KOPT-K1 (cell line): Measurements from ENCODE around the gene CSHL1.
"Not testable (repeated sequence)": the region's sequence is repeated elsewhere in the genome, so short reads cannot be mapped to it uniquely, and the experiment has no call there.

Experiments
- H3K27ac ChIP-seq: fragments of 200-600 bp; sonication (generic); 2 replicates; pipeline ENCODE4 v1.5.1; 2016; ENCODE audit warnings: antibody characterized with exemption, mild to moderate bottlenecking, low read depth, low read length; ENCODE audit not compliant: poor library complexity, severe bottlenecking
- H3K36me3 ChIP-seq: fragments of 200-600 bp; sonication (generic); 2 replicates; pipeline ENCODE4 v1.5.1; 2017; ENCODE audit warnings: antibody characterized with exemption, mild to moderate bottlenecking, low read length, moderate library complexity; ENCODE audit not compliant: insufficient read depth
- H3K9me3 ChIP-seq: fragments of 200-600 bp; sonication (generic); 2 replicates; pipeline ENCODE4 v1.5.1; 2017; ENCODE audit warnings: antibody characterized with exemption, low read length, mild to moderate bottlenecking; ENCODE audit not compliant: insufficient read depth, poor library complexity, severe bottlenecking

Gene CSHL1

GRCh38 chr17:63917206-63917605 lies 6.1 kb upstream of the CSHL1 start:
- not testable (repeated sequence) for H3K27ac ChIP-seq, H3K36me3 ChIP-seq, H3K9me3 ChIP-seq

- H3K27ac ChIP-seq = no peak overlapping the region
Measured at GRCh38 chr17:63916566-63917185, 5.6 kb upstream of the CSHL1 start.

DNA sequence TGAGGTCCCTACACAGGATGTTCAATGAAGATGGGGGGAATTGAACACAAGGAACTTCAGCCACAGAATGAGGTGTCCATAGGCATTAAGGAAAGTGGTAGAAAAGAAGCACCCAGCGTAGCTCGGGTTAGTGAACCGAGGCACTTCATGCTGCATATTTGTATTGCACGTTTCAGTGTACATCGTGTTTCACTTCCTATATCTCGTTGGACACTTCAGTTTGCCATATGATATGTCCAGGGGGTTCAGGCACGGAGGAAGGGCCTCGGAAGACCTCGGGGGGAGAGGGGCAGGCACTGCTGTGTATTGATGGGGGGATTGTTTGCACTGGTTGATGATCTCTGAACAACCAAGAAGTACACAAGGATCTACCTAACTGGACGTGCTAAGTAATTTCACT lies 4.7 kb upstream of the CSHL1 start:
- not testable (repeated sequence) for H3K36me3 ChIP-seq, H3K27ac ChIP-seq, H3K9me3 ChIP-seq

More at GRCh38 chr17:63916566-63917185, 5.6 kb upstream of the CSHL1 start:
- Histone ChIP-seq H3K9me3 (no peaks in the 10 kb centered on the region), H3K36me3 (no peaks in the 10 kb centered on the region)

DNA sequence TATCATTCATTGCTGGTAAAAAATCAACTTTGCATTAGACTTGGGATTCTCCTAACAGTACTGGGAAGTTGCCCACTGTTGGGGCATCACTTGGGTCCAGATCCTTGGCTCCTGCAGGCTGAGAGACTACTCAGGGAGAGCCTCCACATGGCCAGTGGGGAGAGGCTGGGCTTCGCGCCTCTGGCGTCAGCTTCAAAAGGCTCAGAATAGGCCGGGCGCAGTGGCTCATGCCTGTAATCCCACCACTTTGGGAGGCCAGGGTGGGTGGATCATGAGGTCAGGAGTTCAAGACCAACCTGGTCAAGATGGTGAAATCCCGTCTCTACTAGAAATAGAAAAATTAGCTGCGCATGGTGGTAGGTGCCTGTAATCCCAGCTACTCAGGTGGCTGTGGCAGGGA lies 3.4 kb upstream of the CSHL1 start:
- no peaks in the 10 kb centered on the region for H3K9me3 ChIP-seq
- no peaks in the 10 kb centered on the region for H3K36me3 ChIP-seq
- H3K27ac ChIP-seq = no peak overlapping the region

GRCh38 chr17:63911657-63912100 lies 621 bp upstream of the CSHL1 start:
- Histone ChIP-seq H3K9me3 (no peaks in the 10 kb centered on the region), H3K36me3 (no peaks in the 10 kb centered on the region), H3K27ac (no peak overlapping the region)

- no peaks in the 10 kb centered on the region for H3K36me3 ChIP-seq
- H3K9me3 ChIP-seq = no peaks in the 10 kb centered on the region
- H3K27ac ChIP-seq = no peak overlapping the region
Measured at GRCh38 chr17:63910096-63910495, 962 bp downstream of the CSHL1 start.

GRCh38 chr17:63909586-63909985 lies 1.5 kb downstream of the CSHL1 start:
- not testable (repeated sequence) for H3K9me3 ChIP-seq, H3K27ac ChIP-seq, H3K36me3 ChIP-seq

- H3K27ac ChIP-seq, H3K9me3 ChIP-seq, H3K36me3 ChIP-seq: not testable (repeated sequence)
Measured at GRCh38 chr17:63907161-63907778, 3.8 kb downstream of the CSHL1 start.

DNA sequence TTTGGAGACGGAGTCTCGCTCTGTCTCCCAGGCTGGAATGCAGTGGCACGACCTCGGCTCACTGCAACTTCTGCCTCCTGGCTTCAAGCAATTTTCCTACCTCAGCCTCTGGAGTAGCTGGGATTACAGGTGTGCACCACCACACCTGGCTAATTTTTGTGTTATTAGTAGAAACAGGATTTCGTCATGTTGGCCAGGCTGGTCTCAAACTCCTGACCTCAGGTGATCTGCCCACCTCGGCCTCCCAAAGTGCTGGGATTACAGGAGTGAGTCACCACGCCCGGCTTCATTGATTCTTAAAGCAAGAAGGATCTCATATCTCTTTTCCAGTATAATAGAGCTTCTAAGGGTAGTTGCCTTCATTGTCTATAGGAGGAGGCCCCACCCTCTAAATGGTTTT lies 6.3 kb downstream of the CSHL1 start:
- not testable (repeated sequence) for H3K9me3 ChIP-seq, H3K36me3 ChIP-seq, H3K27ac ChIP-seq

DNA sequence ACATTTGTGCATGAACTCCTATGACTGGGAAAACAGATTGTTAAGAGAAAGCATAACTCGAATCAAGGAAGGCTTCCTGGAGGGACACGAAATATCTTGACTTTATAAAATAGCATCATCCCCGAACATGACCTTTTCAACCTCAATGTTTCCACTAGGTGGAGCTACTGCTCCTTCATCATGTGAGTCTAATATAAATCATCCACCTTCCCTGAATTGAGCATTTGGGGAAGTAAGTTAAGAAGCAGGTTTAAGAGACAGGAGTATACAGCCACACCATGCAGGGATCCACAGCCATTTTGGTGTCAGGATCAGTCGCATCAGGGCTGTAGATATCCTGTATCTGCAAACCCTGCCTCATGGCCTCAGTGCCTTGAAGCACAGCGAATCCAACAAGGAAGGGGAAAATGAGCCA lies 7.3 kb downstream of the CSHL1 start:
- not testable (repeated sequence) for H3K27ac ChIP-seq, H3K9me3 ChIP-seq, H3K36me3 ChIP-seq

- not testable (repeated sequence) for H3K27ac ChIP-seq, H3K9me3 ChIP-seq
Measured at GRCh38 chr17:63901971-63902370, 9.1 kb downstream of the CSHL1 start.

GRCh38 chr17:63898899-63899798 lies 11.9 kb downstream of the CSHL1 start:
- not testable (repeated sequence) for H3K9me3 ChIP-seq, H3K36me3 ChIP-seq, H3K27ac ChIP-seq

More at GRCh38 chr17:63901971-63902370, 9.1 kb downstream of the CSHL1 start:
- H3K36me3 ChIP-seq = not testable (repeated sequence)

- H3K27ac ChIP-seq, H3K9me3 ChIP-seq: not testable (repeated sequence)
Measured at GRCh38 chr17:63896524-63897354, 14.3 kb downstream of the CSHL1 start, which contains the start of gene CSH1. Gene CSH1 (minus strand): TSS chr17:63896574. CDS start chr17:63896511, 63 bp downstream.

GRCh38 chr17:63894821-63895220 lies 16.2 kb downstream of the CSHL1 start:
- H3K9me3 ChIP-seq, H3K36me3 ChIP-seq, H3K27ac ChIP-seq: not testable (repeated sequence)

More at GRCh38 chr17:63896524-63897354, 14.3 kb downstream of the CSHL1 start, which contains the start of gene CSH1:
- H3K36me3 ChIP-seq = not testable (repeated sequence)

- H3K9me3 ChIP-seq, H3K27ac ChIP-seq, H3K36me3 ChIP-seq: not testable (repeated sequence)
Measured at GRCh38 chr17:63894021-63894420, 17.0 kb downstream of the CSHL1 start.
